Karpas-422 (cell line): ENCODE results near the gene GPR37L1. TPM values are rescaled to one million over a fixed set of nuclear protein-coding genes. Genes with fewer than 3 reads are reported as not detected.

Source experiments
- DNase-seq: peaks from one replicate; pipeline ENCODE4 v3.0.0-alpha.2; 2015
- H2AFZ ChIP-seq: fragments of 200-600 bp; sonication (generic); 2 replicates; pipeline ENCODE4 v1.6.1; 2014; ENCODE audit warnings: antibody characterized with exemption, low read length, mixed read lengths
- H3K27ac ChIP-seq: fragments of 200-600 bp; sonication (generic); 2 replicates; pipeline ENCODE4 v1.5.1; 2014; ENCODE audit warnings: mild to moderate bottlenecking, low read length, moderate library complexity
- H3K27me3 ChIP-seq: fragments of 200-600 bp; sonication (generic); 2 replicates; pipeline ENCODE4 v1.6.1; 2014; ENCODE audit warnings: low read length, mixed read lengths
- H3K36me3 ChIP-seq: fragments of 200-600 bp; sonication (generic); 2 replicates; pipeline ENCODE4 v1.6.1; 2014; ENCODE audit warnings: low read length, mixed read lengths; ENCODE audit not compliant: insufficient read depth
- H3K4me1 ChIP-seq: fragments of 200-600 bp; sonication (generic); 2 replicates; pipeline ENCODE4 v1.6.1; 2014; ENCODE audit warnings: mild to moderate bottlenecking, low read length, mixed read lengths
- H3K4me2 ChIP-seq: fragments of 200-600 bp; sonication (generic); 2 replicates; pipeline ENCODE4 v1.6.1; 2014; ENCODE audit warnings: low read length, low read depth, mild to moderate bottlenecking; ENCODE audit not compliant: poor library complexity, severe bottlenecking
- H3K4me3 ChIP-seq: fragments of 200-600 bp; sonication (generic); 2 replicates; pipeline ENCODE4 v1.5.1; 2014; ENCODE audit warnings: mild to moderate bottlenecking, antibody characterized with exemption, low read length, mixed read lengths
- H3K79me2 ChIP-seq: fragments of 200-600 bp; sonication (generic); 2 replicates; pipeline ENCODE4 v1.6.1; 2014; ENCODE audit warnings: mild to moderate bottlenecking, low read length, mixed read lengths
- H3K9ac ChIP-seq: fragments of 200-600 bp; sonication (generic); 2 replicates; pipeline ENCODE4 v1.6.0; 2014; ENCODE audit warnings: low read length
- H3K9me2 ChIP-seq: fragments of 200-600 bp; sonication (generic), shearing (Covaris generic); replicated peaks from 2 replicates; pipeline ENCODE4 v1.6.0; 2014; ENCODE audit warnings: mild to moderate bottlenecking, low read length, moderate library complexity; ENCODE audit not compliant: insufficient read depth
- H3K9me3 ChIP-seq: fragments of 300-700, 200-600 bp; sonication (generic); 2 replicates; pipeline ENCODE4 v1.6.1; 2014; ENCODE audit warnings: low read length, mixed read lengths
- H4K20me1 ChIP-seq: fragments of 200-600 bp; sonication (generic); 2 replicates; pipeline ENCODE4 v1.6.1; 2014; ENCODE audit warnings: mild to moderate bottlenecking, antibody characterized with exemption, low read length, low read depth; ENCODE audit not compliant: insufficient read depth
- total RNA-seq: library from RNA; depleted of rRNA; stranded (reverse); fragments of >200 nt; shearing (Covaris generic); gene quantifications from 2 replicates; pipeline ENCODE4 v1.2.3, GENCODE V29; 2014; ENCODE audit warnings: low replicate concordance

GPR37L1 gene
- total RNA-seq, 1 experiment from 2014 or later, result not detected

- Histone ChIP-seq H3K27me3 (no peaks in the 10 kb centered on the region), H2AFZ (no peak overlapping the region), H3K9me2 (no peaks in the 10 kb centered on the region), H3K27ac (no peak overlapping the region), H3K4me1 (no peaks in the 10 kb centered on the region), H3K9ac (no peak overlapping the region), H3K9me3 (no peaks in the 10 kb centered on the region), H3K4me2 (no peak overlapping the region), H3K79me2 (no peaks in the 10 kb centered on the region), H3K36me3 (peaks cover under 1% of the 10 kb centered on the region; the same call in 1 of the 2 replicates), H3K4me3 (no peak overlapping the region), H4K20me1 (no peaks in the 10 kb centered on the region)
- no peak for DNase-seq
Observed at GRCh38 chr1:202127836-202128622, 5.3 kb downstream of the GPR37L1 start.

GRCh38 chr1:202129453-202130296, 7.0 kb downstream of the GPR37L1 start:
- Histone ChIP-seq H4K20me1 (no peaks in the 10 kb centered on the region; the same call in 1 of the 2 replicates), H3K9ac (no peak overlapping the region), H3K79me2 (no peaks in the 10 kb centered on the region), H3K36me3 (peaks cover 8% of the 10 kb centered on the region), H3K4me2 (no peak overlapping the region), H3K27me3 (no peaks in the 10 kb centered on the region), H2AFZ (no peak overlapping the region), H3K4me1 (no peaks in the 10 kb centered on the region), H3K4me3 (no peak overlapping the region), H3K27ac (no peak overlapping the region), H3K9me3 (no peaks in the 10 kb centered on the region), H3K9me2 (no peaks in the 10 kb centered on the region)
- DNase-seq, result no peak

DNA sequence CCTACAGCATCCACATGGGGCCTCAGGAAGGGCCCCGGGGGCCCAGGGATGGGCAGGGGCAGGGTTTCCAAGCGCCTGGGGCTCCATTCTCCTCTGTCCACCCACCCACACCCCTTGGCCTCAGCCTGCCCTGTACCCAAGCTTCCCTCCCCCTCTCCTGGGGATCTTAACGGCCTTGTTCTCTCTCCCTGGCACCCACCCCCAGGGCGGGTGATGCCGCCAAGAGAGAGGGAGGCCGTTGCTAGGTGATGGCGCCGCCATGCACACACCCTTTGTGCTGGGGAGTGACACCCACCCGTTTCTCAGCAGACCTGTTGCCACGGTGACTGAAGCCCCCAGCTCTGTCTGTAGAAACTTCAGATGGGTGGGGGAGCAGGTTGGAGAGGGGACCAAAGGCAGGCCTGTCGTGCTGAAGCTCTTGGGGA, 7.6 kb downstream of the GPR37L1 start:
- Histone ChIP-seq H3K4me1 (no peaks in the 10 kb centered on the region), H3K4me3 (no peak overlapping the region), H2AFZ (no peak overlapping the region), H3K27me3 (no peaks in the 10 kb centered on the region), H3K9ac (no peak overlapping the region), H3K36me3 (peaks cover 8% of the 10 kb centered on the region), H3K9me3 (no peaks in the 10 kb centered on the region), H3K79me2 (no peaks in the 10 kb centered on the region), H3K27ac (no peak overlapping the region), H4K20me1 (peaks cover 4% of the 10 kb centered on the region; the same call in 1 of the 2 replicates), H3K9me2 (no peaks in the 10 kb centered on the region), H3K4me2 (no peak overlapping the region)
- no peak for DNase-seq

GRCh38 chr1:202130816-202131522, 8.3 kb downstream of the GPR37L1 start:
- H3K27me3 ChIP-seq, result no peaks in the 10 kb centered on the region
- no peaks in the 10 kb centered on the region for H3K4me1 ChIP-seq
- no peaks in the 10 kb centered on the region for H3K79me2 ChIP-seq
- peaks cover 8% of the 10 kb centered on the region for H3K36me3 ChIP-seq
- no peak overlapping the region for H3K4me2 ChIP-seq
- H3K9me3 ChIP-seq, result no peaks in the 10 kb centered on the region
- no peak overlapping the region for H2AFZ ChIP-seq
- H3K4me3 ChIP-seq, result no peak overlapping the region
- H3K9me2 ChIP-seq, result no peaks in the 10 kb centered on the region
- H3K9ac ChIP-seq, result no peak overlapping the region
- DNase-seq, result no peak
- H3K27ac ChIP-seq, result no peak overlapping the region
- peaks cover 4% of the 10 kb centered on the region; the same call in 1 of the 2 replicates for H4K20me1 ChIP-seq

DNA sequence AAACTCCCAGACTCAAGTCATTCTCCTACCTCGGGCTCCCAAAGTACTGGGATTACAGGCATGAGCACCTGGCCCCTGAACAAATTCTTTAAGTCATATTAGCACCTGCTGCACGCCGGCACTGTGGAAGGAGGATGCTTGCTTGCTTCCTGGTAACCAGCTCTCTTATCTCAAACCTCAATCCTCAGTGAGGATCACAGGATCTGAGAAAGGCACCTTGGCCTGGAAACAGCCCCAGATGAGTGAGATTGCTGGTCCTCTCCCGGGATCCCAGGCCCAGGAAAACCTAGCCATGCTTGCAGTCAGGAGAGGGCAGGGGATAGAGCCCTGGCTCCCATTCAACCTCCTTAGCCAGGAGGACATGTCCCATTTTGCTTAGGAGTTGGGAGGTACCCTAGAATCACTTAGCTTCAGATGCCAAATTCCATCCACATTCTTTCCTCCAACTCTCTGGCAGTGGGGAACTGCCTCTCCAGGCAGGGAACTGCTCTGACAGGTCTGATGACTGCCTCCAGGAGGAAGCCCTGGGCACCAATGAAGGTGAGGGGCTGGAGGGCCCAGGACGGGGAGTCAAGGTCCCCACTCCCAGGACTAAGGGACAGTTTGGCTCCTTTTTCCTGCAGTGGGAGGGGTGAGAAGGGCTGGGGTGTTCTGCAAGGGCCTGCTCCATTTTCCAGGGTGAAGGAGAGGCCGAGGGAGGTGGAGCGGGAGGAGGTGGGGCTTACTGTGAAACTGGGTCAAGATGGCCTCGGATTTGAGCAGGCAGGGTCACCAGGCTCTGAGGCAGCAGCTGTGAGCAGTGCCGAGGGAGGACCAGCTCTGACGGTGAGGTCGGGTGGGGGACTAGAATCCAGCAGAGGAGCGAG, 9.5 kb downstream of the GPR37L1 start:
- peaks cover 8% of the 10 kb centered on the region for H3K36me3 ChIP-seq
- H3K27me3 ChIP-seq, result no peaks in the 10 kb centered on the region
- H3K9me3 ChIP-seq, result no peaks in the 10 kb centered on the region
- H3K4me1 ChIP-seq, result no peaks in the 10 kb centered on the region
- H3K79me2 ChIP-seq, result no peaks in the 10 kb centered on the region
- H3K4me2 ChIP-seq, result no peak overlapping the region
- no peak overlapping the region for H3K9ac ChIP-seq
- no peaks in the 10 kb centered on the region for H3K9me2 ChIP-seq
- H2AFZ ChIP-seq, result no peak overlapping the region
- H3K27ac ChIP-seq, result no peak overlapping the region
- no peak overlapping the region for H3K4me3 ChIP-seq
- peaks cover 4% of the 10 kb centered on the region; the same call in 1 of the 2 replicates for H4K20me1 ChIP-seq
- DNase-seq, result no peak

DNA sequence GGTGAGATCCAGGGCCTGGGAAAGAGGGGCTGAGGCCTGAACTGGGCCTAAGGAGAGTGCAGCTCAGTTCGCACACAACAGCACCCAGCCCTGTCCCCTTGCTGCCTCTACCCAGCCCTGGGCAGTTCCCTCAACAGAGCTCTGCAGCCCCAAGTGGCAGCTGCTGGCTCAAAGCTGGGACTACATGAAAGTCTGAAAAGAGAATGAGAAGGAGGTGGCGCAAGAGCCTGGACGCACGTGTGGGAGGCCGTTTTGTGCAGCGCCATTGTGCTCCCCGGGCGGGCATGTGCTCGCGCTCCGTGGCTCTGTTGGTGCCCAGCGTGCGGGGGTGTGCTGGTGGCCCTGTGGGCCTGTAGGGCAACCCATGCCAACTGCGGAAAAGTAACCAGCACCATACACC, 10.3 kb downstream of the GPR37L1 start:
- Histone ChIP-seq H3K27me3 (no peaks in the 10 kb centered on the region), H2AFZ (no peak overlapping the region), H3K9ac (no peak overlapping the region), H3K4me2 (no peak overlapping the region), H3K4me3 (no peak overlapping the region), H3K79me2 (no peaks in the 10 kb centered on the region), H3K36me3 (peaks cover 8% of the 10 kb centered on the region), H3K27ac (no peak overlapping the region), H3K9me3 (no peaks in the 10 kb centered on the region), H3K9me2 (no peaks in the 10 kb centered on the region), H4K20me1 (peaks cover 7% of the 10 kb centered on the region; the same call in 1 of the 2 replicates), H3K4me1 (no peaks in the 10 kb centered on the region)
- no peak for DNase-seq

GRCh38 chr1:202133496-202133895, 10.8 kb downstream of the GPR37L1 start:
- H3K79me2 ChIP-seq, result peaks cover 3% of the 10 kb centered on the region
- no peak overlapping the region for H2AFZ ChIP-seq
- no peak for DNase-seq
- H3K36me3 ChIP-seq, result peaks cover 8% of the 10 kb centered on the region
- H3K4me3 ChIP-seq, result no peak overlapping the region
- no peaks in the 10 kb centered on the region for H3K4me1 ChIP-seq
- no peak overlapping the region for H3K9ac ChIP-seq
- no peaks in the 10 kb centered on the region for H3K9me3 ChIP-seq
- no peak overlapping the region for H3K4me2 ChIP-seq
- H3K9me2 ChIP-seq, result no peaks in the 10 kb centered on the region
- H3K27ac ChIP-seq, result no peak overlapping the region
- peaks cover 7% of the 10 kb centered on the region; the same call in 1 of the 2 replicates for H4K20me1 ChIP-seq
- no peaks in the 10 kb centered on the region for H3K27me3 ChIP-seq
